Putamen (tissue), 1 donor: ENCODE data around the gene ATP5PD.
"Not testable (repeated sequence)": the region's sequence is repeated elsewhere in the genome, so short reads cannot be mapped to it uniquely, and the experiment has no call there.

Source experiments
- DNase-seq: peaks from one replicate; pipeline ENCODE4 v3.0.0-alpha.2; 2016; ENCODE audit warnings: low spot score

ATP5PD gene

GRCh38 chr17:75020331-75021110, 26.2 kb downstream of the ATP5PD start:
- DNase-seq = peak; percentile 79

DNA sequence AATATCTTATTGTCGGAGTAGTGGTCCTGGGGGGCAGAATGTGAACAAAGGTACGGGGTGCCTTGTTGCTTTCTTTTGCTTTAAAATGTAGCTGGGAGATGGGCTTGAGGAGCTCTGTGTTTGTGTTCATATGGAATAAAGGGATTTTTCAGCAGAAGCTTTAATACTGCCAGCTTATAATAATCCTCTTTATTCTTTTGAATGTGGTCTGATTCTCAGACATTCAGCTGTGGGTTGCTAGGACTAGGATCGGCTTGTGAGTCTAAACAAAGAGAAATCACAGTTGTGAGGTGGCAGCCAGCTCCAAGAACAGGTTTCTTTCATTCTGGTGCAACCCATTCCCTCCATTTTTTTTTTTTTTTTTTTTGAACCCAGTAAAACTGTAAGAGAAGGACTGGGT, 27.1 kb downstream of the ATP5PD start:
- peak; percentile 36 for DNase-seq

GRCh38 chr17:75019146-75019545, 27.6 kb downstream of the ATP5PD start:
- DNase-seq = no peak

- DNase-seq = no peak
Observed at GRCh38 chr17:75013092-75013559, 33.6 kb downstream of the ATP5PD start.

DNA sequence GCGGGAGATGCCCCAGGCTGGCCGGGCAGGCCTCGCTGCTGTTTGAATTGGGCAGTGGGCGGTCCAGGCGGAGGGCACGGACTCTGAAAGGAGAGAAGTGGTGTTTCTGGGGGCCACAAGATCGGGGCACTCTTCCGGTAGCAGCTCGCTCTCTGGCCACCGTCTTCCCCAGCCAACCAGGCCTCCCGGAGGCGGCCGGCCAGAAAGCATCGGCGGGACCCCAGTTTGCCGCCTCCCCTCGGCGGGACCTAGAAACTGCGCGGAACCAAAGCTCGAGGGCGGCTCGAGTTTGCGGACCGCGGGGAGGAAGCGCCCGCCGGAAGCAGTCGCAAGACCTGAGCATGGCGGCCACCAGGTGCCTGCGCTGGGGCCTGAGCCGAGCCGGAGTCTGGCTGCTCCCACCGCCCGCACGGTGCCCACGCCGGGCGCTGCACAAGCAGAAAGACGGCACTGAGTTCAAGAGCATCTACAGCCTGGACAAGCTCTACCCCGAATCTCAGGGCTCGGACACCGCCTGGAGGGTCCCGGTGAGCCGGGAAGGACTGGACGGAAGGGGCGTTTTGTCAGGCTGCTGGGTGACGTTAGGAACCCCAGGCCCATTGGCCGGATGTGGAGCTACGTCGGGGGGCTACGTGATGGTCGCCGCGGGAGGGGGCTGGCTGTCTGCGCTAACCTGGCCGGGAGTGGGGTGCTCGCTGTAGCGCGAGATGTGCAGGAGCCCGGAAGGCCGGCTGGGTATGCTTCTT, 34.2 kb downstream of the ATP5PD start, which contains the start of gene MRPL58:
MRPL58 (plus strand) TSS at position 325 of the 746 bp plus-strand sequence; CDS start at position 342, 17 bp downstream.
- DNase-seq = peak; percentile 87

DNA sequence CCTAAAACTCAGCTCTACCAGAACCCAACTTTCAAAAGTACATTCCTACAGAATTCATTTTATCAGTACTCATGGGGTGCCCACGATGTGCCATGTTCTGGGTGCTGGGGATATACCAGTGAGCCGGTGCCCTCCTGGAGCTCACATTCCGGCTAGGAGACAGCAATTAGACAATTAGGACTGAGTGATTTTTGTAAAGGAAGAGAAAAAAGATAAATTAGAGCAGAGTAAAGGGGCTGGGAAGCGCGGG, 34.7 kb downstream of the ATP5PD start:
- no peak for DNase-seq

GRCh38 chr17:75011401-75012095, 35.2 kb downstream of the ATP5PD start:
- peak; percentile 71 for DNase-seq

GRCh38 chr17:75010683-75011400, 35.9 kb downstream of the ATP5PD start:
- no peak for DNase-seq

GRCh38 chr17:75009139-75009724, 37.5 kb downstream of the ATP5PD start:
- DNase-seq = no peak

- no peak for DNase-seq
Observed at GRCh38 chr17:75008373-75008772, 38.4 kb downstream of the ATP5PD start.

GRCh38 chr17:75006653-75007052, 40.1 kb downstream of the ATP5PD start:
- DNase-seq = no peak

DNA sequence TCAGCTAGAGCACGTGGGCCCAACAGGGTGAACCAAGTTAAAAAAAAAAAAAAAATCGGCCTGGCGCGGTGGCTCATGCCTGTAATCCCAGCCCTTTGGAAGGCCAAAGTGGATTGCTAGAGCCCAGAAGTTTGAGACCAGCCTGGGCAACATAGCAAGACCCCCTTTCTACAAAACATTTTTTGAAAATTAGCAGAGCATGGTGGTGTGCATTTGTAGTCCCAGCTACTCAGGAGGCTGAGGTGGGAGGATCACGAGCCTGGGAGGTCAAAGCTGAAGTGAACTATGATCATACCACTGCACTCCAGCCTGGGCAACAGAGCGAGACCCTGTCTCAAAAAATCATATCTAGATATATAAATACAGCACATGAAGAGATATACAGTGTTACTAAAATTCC, 40.7 kb downstream of the ATP5PD start:
- DNase-seq = not testable (repeated sequence)

- no peak for DNase-seq
Observed at GRCh38 chr17:75005291-75005690, 41.5 kb downstream of the ATP5PD start.

DNA sequence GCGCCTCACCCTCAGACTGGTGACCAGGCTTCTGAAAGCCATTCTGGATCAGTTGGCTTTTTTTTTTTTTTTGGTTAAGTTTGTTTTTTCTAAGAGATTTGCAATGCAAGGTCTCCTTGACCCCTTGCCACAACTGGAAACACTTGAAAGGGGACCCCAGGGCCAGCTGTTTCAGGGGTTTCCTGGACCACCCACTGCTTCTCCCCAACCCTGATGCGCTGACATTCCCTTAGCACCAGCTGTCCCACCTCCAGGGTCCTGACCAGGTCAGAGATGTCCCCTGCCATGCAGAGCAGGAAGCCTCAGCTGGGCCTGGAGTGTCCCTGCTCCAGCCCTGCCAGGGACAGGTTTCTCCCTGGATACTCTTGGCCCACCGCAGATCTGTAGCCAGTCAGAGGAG, 42.4 kb downstream of the ATP5PD start:
- DNase-seq = no peak

DNA sequence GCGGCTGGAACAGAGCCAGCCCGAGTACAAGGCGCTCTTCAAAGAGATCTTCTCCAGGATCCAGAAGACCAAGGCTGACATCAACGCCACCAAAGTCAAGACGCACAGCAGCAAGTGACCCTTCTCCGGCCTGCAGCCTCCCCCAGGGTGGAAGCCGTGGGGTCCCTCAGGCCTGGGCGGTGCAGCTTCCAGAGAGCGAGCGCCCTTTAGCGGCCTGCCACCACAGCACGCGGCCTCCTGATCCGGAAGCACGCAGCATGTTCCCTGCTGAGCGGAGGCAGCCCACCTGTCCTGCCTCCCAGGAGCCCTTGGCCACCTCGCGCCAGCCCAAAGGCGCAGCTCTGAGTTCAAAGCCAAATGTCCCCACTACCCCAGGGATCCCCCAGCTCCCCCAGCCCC, 42.8 kb downstream of the ATP5PD start:
- no peak for DNase-seq

- no peak for DNase-seq
Observed at GRCh38 chr17:75003070-75003956, 43.5 kb downstream of the ATP5PD start.

DNA sequence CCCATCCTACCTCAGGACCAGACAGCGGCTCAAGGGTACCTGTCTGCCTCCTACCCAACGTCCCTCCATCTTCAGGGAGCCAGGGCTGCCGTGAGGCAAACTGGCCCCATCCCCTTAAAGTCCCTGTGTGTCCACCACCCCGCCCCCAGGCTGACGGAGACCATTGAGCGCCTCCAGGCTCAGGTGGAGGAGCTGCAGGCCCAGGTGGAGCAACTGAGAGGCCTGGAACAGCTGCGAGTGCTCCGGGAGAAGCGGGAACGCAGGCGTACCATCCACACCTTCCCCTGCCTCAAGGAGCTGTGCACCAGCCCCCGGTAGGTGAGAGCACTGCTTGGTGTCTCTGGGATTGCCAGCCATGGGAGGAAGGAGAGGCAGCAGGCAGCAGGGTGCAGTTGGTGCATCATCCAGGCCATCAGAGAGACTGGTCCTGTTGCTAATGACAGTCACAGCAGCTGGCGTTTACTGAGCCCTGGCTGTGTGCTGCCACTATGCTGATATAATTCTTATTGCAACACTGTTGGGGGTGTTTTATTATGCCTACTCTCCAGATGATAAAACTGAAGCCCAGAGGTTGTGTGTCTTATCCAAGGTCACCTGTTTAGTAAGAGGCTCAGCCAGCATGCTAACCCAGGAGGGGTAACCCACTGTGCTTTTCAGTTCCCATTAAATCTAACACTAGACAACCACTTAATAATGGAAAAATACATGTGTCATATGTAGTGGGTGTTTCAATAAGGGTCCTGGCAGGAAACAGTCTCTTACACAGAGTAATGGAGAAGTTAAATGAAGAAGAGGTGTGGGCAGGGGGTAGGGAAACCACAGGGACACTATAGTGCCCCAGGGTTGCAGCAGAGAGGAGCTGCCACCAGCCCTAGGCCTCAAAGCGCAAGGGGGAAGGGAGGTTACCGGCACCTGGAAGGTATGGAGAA, 44.6 kb downstream of the ATP5PD start:
- DNase-seq = no peak

DNA sequence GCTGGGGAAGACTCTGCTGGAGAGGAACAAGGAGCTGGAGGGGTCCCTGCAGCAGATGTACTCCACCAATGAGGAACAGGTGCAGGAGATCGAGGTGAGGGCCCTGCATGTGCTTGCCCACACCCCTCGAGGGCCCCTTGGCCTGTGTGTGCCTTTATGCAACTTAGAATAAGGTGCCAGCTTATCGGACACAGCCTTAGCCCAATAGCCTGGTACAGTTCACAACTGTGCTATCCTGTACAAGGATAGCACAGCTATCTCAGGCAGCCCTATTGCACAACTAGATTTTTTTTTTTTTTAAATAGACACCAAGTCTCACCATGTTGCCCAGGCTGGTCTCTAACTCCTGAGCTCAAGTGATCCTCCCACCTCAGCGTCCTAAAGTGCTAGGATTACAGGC, 47.2 kb downstream of the ATP5PD start:
- no peak for DNase-seq

- no peak for DNase-seq
Observed at GRCh38 chr17:74998783-74999182, 48.0 kb downstream of the ATP5PD start.

GRCh38 chr17:74995847-74996246, 50.9 kb downstream of the ATP5PD start:
- no peak for DNase-seq
